NK-92 (cell line): ENCODE data around the gene FCGR1A.
"Not testable (repeated sequence)": the region's sequence is repeated elsewhere in the genome, so short reads cannot be mapped to it uniquely, and the experiment has no call there.

ENCODE experiments used
- DNase-seq: peaks from one replicate; lab custom pipeline; 2025; ENCODE audit not compliant: unreplicated experiment; lab: John Stamatoyannopoulos, UW

Gene FCGR1A

GRCh38 chr1:149782600-149782999 is at the start of gene FCGR1A:
FCGR1A (plus strand) TSS chr1:149782694; CDS start chr1:149782744, 50 bp downstream.
- DNase-seq: not testable (repeated sequence)

GRCh38 chr1:149732781-149733180 is 49.7 kb upstream of the FCGR1A start:
- DNase-seq: not testable (repeated sequence)

- DNase-seq: not testable (repeated sequence)
These were observed 47.8 kb upstream of the FCGR1A start for GRCh38 chr1:149734692-149735091.

- DNase-seq: not testable (repeated sequence)
These were observed 42.3 kb upstream of the FCGR1A start for GRCh38 chr1:149740148-149740581.

GRCh38 chr1:149740590-149741230 is 41.8 kb upstream of the FCGR1A start:
- DNase-seq: not testable (repeated sequence)

- not testable (repeated sequence) for DNase-seq
These were observed 40.6 kb upstream of the FCGR1A start for GRCh38 chr1:149741914-149742313.

- DNase-seq: not testable (repeated sequence)
These were observed 35.8 kb upstream of the FCGR1A start for GRCh38 chr1:149746463-149747356.

GRCh38 chr1:149747359-149748143 is 34.9 kb upstream of the FCGR1A start:
- DNase-seq: not testable (repeated sequence)

- DNase-seq: not testable (repeated sequence)
These were observed 34.4 kb upstream of the FCGR1A start for GRCh38 chr1:149748144-149748500.

GRCh38 chr1:149750562-149750961 is 31.9 kb upstream of the FCGR1A start:
- not testable (repeated sequence) for DNase-seq

- not testable (repeated sequence) for DNase-seq
These were observed 30.3 kb upstream of the FCGR1A start for GRCh38 chr1:149752186-149752585.

GRCh38 chr1:149753466-149753865 is 29.0 kb upstream of the FCGR1A start:
- DNase-seq: not testable (repeated sequence)

- not testable (repeated sequence) for DNase-seq
These were observed 27.2 kb upstream of the FCGR1A start for GRCh38 chr1:149755294-149755693.

GRCh38 chr1:149762294-149762693 is 20.2 kb upstream of the FCGR1A start:
- DNase-seq: not testable (repeated sequence)

- DNase-seq: not testable (repeated sequence)
These were observed 18.2 kb upstream of the FCGR1A start for GRCh38 chr1:149764087-149764800.

GRCh38 chr1:149766241-149766640 is 16.3 kb upstream of the FCGR1A start:
- not testable (repeated sequence) for DNase-seq

GRCh38 chr1:149769216-149769615 is 13.3 kb upstream of the FCGR1A start:
- not testable (repeated sequence) for DNase-seq

GRCh38 chr1:149770661-149771060 is 11.8 kb upstream of the FCGR1A start:
- DNase-seq: not testable (repeated sequence)

- not testable (repeated sequence) for DNase-seq
These were observed 10.7 kb upstream of the FCGR1A start for GRCh38 chr1:149771653-149772425.
